GM21447 (cell line): ENCODE results near the gene LDLRAP1.

Experiments
- ATAC-seq: cut with Tn5 transposase; IDR thresholded peaks from one replicate; pipeline ENCODE4 v1.9.1; 2021; ENCODE audit not compliant: unreplicated experiment

Gene LDLRAP1

DNA sequence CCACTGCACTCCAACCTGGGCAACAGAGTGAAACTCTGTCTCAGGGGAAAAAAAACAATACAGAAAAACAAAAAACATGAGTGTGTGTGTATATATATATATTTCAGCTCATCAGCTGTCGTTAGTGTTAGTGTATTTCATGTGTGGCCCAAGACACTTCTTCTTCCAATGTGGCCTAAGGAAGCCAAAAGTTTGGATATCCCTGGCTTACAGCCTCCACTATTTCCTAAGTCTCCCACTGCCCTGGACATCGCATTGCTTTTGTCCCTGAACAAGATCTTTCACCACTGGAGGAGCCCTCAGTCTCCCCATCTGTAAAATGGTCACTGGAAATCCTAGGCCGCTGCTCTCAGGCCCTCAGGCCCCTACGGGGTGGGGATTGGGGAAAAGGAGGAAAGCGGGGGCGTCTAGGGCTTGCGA is 391 bp upstream of the LDLRAP1 start:
- ATAC-seq, result no peak

DNA sequence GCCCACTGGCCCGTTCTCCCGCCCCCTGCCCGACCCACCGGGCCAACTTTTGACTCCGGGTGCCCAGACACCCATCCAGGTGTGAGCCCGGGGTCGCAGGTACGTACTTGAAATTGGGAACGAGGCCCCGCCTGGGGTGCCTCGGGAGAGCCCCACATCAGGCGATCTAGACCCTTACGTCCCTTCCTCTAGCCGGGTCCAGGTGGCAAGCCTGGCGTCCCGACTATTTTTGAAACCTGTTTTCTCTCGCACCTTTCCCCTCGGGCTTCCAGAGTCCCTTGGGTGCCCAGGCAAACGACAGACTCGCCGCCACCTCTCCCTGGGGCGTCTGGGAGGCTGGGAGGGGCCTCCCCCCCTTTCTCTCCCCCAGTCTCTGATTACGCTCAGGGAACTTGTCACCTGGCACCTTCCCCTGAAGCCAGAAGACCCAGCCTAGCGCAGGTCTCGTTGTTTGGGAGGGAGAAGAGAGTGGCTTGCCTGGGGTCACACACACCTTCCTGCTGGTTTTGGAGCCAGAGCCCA is 898 bp downstream of the LDLRAP1 start:
- no peak for ATAC-seq

DNA sequence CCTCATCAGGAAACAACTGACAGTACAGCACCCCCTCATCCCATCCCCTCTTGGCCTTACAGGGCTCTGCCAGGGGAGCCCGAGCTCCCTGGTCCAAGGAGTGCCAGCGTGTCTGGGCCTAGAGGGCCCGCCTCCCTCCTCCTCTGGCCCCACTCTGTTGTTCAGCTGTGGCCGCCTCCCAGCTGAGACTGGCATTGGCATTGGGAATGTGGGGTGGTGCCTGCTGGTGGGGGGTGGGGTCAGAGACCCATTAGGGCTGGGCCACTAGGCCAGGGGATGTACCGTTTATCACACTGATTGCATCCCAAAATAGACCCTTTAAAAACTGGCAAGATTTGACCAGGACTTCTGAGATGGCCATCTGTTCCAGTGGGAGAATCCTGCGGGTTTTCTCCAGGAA is 1.4 kb downstream of the LDLRAP1 start:
- ATAC-seq, result no peak

GRCh38 chr1:25545767-25546166 is 2.4 kb downstream of the LDLRAP1 start:
- no peak for ATAC-seq

DNA sequence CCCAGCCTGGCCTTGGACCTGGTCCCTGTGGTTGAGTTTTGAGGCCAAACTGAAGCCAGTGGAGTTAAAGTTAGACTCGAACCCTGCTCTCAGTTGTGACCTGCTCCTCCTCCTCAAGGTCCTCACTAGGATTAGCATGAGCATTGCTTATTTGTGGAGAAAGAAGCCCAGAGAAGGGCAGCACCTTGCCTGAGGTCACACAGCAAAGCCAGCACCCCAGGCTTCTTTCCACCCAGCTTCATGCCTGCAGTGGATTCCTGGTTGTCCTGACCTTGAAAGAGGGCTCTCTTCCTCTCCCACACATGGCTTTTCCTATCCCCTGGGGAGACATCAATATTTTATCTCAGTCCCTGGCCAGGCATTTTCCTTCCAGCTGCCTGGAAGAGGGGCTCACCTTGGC is 2.8 kb downstream of the LDLRAP1 start:
- no peak for ATAC-seq

- no peak for ATAC-seq
These were observed 5.2 kb downstream of the LDLRAP1 start for GRCh38 chr1:25548601-25549000.

DNA sequence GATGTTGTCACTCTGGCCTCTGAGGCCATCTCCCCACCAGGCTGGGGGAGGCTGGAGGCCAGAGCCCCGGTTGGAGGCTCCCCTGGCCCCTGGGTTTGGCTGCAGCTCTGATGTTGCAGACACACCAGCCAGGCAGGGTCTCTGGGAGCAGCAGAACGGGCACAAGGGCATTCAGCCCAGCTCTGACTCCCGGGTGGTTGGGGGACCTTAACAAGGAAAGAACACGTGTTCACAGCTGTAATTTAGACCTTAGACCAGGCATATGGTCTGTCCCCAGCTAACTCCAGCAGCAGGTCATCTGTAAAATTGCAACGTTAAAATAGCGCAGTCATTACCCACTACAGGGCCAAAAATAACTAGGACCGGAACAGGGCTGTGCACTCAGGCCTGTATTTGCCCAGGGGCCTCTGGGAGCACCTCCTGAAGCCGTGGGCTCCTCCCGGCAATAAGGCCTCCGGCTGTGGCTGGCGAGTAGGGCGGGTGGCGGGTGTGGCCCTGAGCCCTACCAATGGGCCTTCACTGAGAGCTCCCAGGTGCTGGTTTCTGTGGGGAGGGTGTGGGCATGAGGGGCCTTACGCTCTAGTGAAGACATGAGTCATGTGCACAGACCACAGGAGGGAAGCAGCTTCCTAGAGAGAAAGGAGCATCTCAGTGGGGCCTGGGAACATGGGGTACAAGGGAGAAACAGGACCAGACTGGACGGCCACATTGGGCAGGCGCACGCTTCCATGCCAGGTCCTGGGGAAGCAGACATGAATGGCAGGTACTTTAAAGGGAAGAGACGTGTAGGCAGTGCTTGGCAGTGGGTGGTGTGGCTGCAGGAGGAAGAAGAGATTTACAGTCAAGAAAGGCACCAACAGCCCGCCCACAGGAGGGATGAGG is 6.1 kb downstream of the LDLRAP1 start:
- ATAC-seq, result peak; percentile 88

DNA sequence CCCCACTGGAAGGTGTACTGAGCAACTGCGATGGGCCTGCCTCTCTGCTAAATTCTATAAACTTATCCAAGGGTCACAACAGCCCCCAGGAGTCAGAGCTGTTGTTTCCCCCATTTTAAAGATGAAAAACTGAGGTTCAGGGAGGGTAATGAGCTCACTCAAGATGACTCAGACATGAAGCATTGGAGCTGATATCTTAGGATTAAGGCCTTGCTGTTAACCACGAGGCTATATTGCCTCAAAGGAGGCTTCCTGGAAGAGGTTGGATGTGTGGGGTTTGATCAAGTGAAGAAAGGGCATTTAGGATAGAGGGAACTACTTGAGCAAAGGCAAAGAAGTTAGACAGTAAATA is 6.7 kb downstream of the LDLRAP1 start:
- no peak for ATAC-seq

- no peak for ATAC-seq
These were observed 7.4 kb downstream of the LDLRAP1 start for GRCh38 chr1:25550683-25551310.

DNA sequence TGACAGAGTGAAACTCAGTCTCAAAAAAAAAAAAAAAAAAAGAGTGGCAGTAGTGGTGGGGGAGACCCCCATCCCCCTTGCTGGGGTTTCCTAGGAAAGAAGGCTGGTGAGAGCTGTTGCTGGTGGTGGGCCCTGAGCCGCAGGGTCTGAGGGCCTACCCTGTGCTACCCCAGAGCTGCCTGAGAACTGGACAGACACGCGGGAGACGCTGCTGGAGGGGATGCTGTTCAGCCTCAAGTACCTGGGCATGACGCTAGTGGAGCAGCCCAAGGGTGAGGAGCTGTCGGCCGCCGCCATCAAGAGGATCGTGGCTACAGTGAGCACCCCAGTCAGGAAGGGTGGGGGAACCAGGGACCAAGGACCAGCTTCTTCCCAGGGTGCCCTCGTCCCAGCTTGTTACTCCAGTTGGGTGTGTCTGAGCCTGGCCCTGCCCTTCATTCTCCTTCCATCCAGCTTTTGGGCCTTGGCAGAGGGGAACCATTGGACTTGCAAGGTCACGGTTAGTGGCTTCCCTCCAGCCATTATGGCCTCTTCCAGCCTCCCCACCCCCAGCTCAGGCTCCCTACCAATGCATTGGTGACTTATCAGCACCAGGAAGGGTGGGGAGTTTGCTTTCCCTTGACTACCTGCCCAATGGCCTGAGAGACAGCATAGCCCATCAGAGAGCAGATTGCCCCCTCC is 10.5 kb downstream of the LDLRAP1 start:
- ATAC-seq, result no peak

DNA sequence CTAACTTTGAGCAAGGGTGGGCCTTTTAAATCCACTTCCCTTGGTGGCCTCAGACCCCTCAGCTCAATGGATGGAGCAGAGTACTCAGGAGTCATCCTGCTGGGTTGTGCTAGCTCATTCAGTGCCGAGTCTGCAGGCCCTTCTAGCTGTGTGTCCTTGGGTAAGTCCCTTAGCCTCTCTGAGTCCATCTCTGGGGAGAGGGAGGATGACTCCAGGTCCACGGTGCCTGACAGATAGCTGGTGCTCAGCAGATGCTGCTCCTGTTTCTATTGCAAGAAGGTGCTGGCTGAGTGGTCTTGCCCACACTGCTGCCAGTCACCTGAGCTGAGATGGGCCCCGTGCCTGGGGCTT is 11.0 kb downstream of the LDLRAP1 start:
- no peak for ATAC-seq

- ATAC-seq, result no peak
These were observed 11.7 kb downstream of the LDLRAP1 start for GRCh38 chr1:25554886-25555752.

DNA sequence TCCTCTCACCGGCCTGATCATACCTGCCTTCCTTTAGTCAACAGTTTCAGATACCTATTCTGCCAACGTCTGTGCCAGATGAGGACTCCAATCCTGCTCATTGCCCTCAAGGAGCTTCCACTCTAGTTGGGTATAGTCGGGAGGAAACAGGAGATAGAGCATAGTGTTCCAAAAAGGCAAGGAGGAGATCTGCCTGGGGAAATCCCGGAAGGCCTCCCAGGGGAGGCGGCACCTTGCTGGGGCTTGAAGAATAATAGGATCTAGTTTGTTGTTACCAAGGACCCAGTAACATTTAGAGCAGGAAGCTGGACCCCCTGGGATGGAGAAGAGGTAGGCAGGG is 12.3 kb downstream of the LDLRAP1 start:
- no peak for ATAC-seq

GRCh38 chr1:25556132-25556670 is 12.8 kb downstream of the LDLRAP1 start:
- no peak for ATAC-seq

GRCh38 chr1:25556791-25557476 is 13.5 kb downstream of the LDLRAP1 start:
- ATAC-seq, result no peak

GRCh38 chr1:25557543-25557942 is 14.1 kb downstream of the LDLRAP1 start:
- ATAC-seq, result no peak

DNA sequence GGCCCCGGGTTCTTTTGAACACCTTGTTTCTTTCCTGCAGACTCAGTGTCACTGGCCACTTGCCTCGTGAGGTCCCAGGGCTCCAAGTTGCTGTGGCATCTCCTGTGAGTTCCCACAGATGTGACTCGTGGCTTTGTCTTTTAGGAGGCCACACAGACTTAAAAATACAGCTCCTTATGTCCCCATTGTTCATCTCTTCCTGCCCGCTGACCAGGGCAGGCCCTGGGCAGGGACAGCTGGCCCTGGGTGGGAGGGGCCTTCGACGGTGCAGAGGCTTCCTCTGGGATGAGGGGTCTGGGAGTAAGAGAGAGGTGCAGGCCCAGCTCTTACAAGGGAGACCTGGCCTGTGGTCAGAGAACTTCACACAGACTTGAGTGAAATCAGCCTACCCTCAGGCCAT is 15.6 kb downstream of the LDLRAP1 start:
- no peak for ATAC-seq

DNA sequence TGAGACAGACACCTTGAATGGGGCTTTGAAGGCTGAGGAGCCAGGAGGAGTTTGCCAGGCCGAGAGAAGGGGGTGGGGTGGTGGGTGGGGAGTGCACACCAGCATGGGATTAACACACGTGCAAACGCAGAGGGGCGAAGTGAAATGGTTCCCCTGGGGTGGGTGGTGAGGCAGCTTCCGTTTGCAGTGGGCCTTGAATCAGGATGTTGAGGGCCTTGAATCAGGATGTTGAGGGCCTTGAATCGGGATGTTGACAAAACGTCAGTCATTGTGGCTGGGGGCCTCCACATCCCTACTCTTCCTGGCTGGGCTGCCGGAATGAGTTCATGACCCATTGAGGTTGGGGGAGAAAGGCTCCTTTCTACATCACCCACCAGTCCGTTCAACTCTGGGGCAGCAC is 16.6 kb downstream of the LDLRAP1 start:
- ATAC-seq, result no peak

- no peak for ATAC-seq
These were observed 17.4 kb downstream of the LDLRAP1 start for GRCh38 chr1:25560788-25561187.

DNA sequence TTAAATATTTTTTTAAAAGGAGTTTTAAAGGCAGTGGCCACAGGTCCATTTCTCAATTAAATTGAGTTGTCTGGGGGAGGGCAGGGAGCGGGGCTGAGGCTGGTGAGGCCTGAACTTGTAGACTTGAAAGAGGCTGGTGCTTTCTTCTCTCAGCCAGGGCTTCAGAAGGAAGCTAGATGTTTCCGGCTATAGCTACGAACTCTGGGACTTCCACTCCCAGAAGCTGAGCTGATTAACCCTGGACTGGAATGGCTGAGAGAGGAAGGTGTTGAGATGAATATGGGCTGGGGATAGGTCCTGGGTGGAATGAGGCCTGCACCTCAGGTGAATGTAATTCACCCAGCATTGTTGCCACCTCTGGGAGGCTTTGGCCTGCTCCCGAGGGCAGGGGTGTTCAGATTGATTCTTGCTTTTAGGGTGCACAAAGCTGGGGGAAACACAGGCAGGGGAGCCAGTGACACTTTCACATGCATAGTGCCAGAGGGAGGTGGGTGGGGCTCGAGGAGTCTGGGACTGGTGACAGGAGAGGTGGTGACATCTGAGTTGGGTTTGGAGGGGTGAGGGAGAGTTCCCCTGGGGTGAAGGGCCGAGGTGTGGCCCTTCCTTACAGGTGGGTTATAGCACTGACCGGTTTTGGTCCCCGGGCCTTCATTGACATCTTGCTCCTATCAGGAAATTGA is 18.2 kb downstream of the LDLRAP1 start:
- no peak for ATAC-seq
